Glutamatergic neuron (in vitro differentiated cells): ENCODE measurements around the gene THPO. TPM values are rescaled to one million over a fixed set of nuclear protein-coding genes. Genes with fewer than 3 reads are reported as not detected.
A peak's percentile ranks its signal among the peaks of the same experiment; 100 is the strongest.

Experiments used
- DNase-seq: peaks from one replicate; pipeline ENCODE4 v3.0.0; 2022
- H3K27ac Mint-ChIP-seq: one replicate; pipeline ENCODE4 v1.8.0; 2020; ENCODE audit warnings: mild to moderate bottlenecking, mixed read lengths, inconsistent platforms; ENCODE audit not compliant: unreplicated experiment
- H3K27me3 Mint-ChIP-seq: one replicate; pipeline ENCODE4 v1.8.0; 2020; ENCODE audit warnings: mild to moderate bottlenecking, moderate library complexity, mixed read lengths, inconsistent platforms; ENCODE audit not compliant: unreplicated experiment
- H3K36me3 Mint-ChIP-seq: one replicate; pipeline ENCODE4 v1.8.0; 2020; ENCODE audit warnings: mild to moderate bottlenecking, mixed read lengths, inconsistent platforms; ENCODE audit not compliant: unreplicated experiment
- H3K4me1 Mint-ChIP-seq: one replicate; pipeline ENCODE4 v1.8.0; 2020; ENCODE audit warnings: mild to moderate bottlenecking, low read depth, mixed read lengths, inconsistent platforms; ENCODE audit not compliant: unreplicated experiment
- H3K4me3 Mint-ChIP-seq: one replicate; pipeline ENCODE4 v1.8.0; 2020; ENCODE audit warnings: mild to moderate bottlenecking, mixed read lengths, inconsistent platforms; ENCODE audit not compliant: unreplicated experiment
- H3K9me3 Mint-ChIP-seq: one replicate; pipeline ENCODE4 v1.8.0; 2020; ENCODE audit warnings: mild to moderate bottlenecking, moderate library complexity, mixed read lengths, inconsistent platforms; ENCODE audit not compliant: unreplicated experiment
- CTCF ChIP-seq: fragments of 200-600 bp; sonication (generic); IDR thresholded peaks from one replicate; pipeline ENCODE4 v1.5.0; 2021; ENCODE audit not compliant: partially characterized antibody, unreplicated experiment
- total RNA-seq: library from RNA; stranded (reverse); fragmentation: NEBNext Ultra II Directional; extraction: Animal tissue kit (Norgen Biotek cat#: 25700); gene quantifications from one replicate; pipeline ENCODE4 v1.2.1, GENCODE V29; 2021; ENCODE audit not compliant: unreplicated experiment

The THPO gene
- total RNA-seq, 1 donor from 2014 or later: 1.6 TPM

- Mint-ChIP-seq H3K27ac (peak overlapping the region; percentile 95), H3K4me3 (peak overlapping the region; percentile 94), H3K36me3 (no peaks in the 10 kb centered on the region), H3K4me1 (peaks cover 26% of the 10 kb centered on the region), H3K9me3 (peaks cover 18% of the 10 kb centered on the region), H3K27me3 (peaks cover 16% of the 10 kb centered on the region)
- no peak for TF ChIP-seq CTCF
- peak; percentile 93 for DNase-seq
Measured at GRCh38 chr3:184335661-184336546, 42.1 kb downstream of the THPO start.

- Mint-ChIP-seq H3K4me3 (peak overlapping the region; percentile 78), H3K4me1 (peaks cover 26% of the 10 kb centered on the region), H3K27me3 (peaks cover 16% of the 10 kb centered on the region), H3K27ac (peak overlapping the region; percentile 86), H3K9me3 (peaks cover 18% of the 10 kb centered on the region), H3K36me3 (no peaks in the 10 kb centered on the region)
- DNase-seq: no peak
- no peak for TF ChIP-seq CTCF
Measured at GRCh38 chr3:184335291-184335660, 42.7 kb downstream of the THPO start.

- Mint-ChIP-seq H3K4me1 (peaks cover 26% of the 10 kb centered on the region), H3K36me3 (no peaks in the 10 kb centered on the region), H3K27ac (peak overlapping the region; percentile 46), H3K9me3 (peaks cover 18% of the 10 kb centered on the region), H3K4me3 (peak overlapping the region; percentile 37), H3K27me3 (peaks cover 16% of the 10 kb centered on the region)
- no peak for DNase-seq
- no peak for TF ChIP-seq CTCF
Measured at GRCh38 chr3:184334470-184335158, 43.4 kb downstream of the THPO start.

- Mint-ChIP-seq H3K27ac (peak overlapping the region; percentile 60), H3K4me1 (peaks cover 21% of the 10 kb centered on the region), H3K27me3 (peaks cover 13% of the 10 kb centered on the region), H3K4me3 (no peak overlapping the region), H3K9me3 (peaks cover 18% of the 10 kb centered on the region), H3K36me3 (no peaks in the 10 kb centered on the region)
- TF ChIP-seq CTCF: no peak
- DNase-seq: no peak
Measured at GRCh38 chr3:184333700-184334099, 44.3 kb downstream of the THPO start.

GRCh38 chr3:184333190-184333589, 44.8 kb downstream of the THPO start:
- Mint-ChIP-seq H3K4me1 (peaks cover 19% of the 10 kb centered on the region), H3K9me3 (peaks cover 20% of the 10 kb centered on the region), H3K27me3 (peaks cover 15% of the 10 kb centered on the region), H3K36me3 (no peaks in the 10 kb centered on the region), H3K27ac (peak overlapping the region; percentile 60), H3K4me3 (no peak overlapping the region)
- DNase-seq: no peak
- TF ChIP-seq CTCF: no peak
